HG03354 (cell line): ENCODE results near the gene GABRB2.
"Not testable (repeated sequence)": the region's sequence is repeated elsewhere in the genome, so short reads cannot be mapped to it uniquely, and the experiment has no call there.

Source experiments
- ATAC-seq: cut with Tn5 transposase; IDR thresholded peaks from one replicate; pipeline ENCODE4 v1.9.1; 2021; ENCODE audit warnings: mild to moderate bottlenecking; ENCODE audit not compliant: unreplicated experiment, poor library complexity, severe bottlenecking

GABRB2 gene

DNA sequence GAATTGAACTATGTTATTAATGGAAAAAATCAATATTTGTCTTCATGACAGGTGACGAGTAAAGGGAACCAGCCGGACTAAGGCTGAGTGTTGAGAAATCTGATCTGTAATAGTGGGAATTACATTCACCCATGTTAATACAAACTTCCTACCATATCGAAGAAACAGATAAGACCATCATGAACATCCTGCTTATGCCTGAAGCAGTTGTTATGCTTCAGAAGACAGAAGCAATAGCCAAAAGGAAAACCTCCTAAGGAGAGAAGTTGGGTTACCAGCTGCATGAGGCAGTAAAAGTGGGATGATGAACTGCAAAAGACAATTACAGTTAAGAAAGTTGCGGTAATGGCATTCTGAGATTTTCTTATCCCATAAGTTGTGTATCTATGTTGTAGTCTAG is 281.5 kb downstream of the GABRB2 start:
- no peak for ATAC-seq

DNA sequence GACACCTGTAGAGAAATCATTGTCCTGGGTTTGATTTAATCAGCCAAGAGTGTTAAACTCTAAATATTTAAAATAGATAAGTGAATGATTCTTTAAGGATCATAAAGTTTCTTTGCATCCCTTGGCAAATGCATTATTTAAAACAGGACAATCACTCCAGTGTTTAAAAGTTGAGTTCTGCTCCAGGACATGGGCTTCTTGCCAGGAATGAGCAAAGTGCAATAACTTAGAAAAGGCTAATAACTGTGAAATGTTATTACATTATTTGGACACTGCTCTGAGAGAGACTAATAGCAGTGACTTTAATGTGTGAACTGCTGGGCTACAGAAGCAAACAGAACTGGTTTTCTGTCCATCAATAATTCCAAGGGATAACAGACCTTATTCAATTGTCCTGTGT is 283.3 kb downstream of the GABRB2 start:
- no peak for ATAC-seq

DNA sequence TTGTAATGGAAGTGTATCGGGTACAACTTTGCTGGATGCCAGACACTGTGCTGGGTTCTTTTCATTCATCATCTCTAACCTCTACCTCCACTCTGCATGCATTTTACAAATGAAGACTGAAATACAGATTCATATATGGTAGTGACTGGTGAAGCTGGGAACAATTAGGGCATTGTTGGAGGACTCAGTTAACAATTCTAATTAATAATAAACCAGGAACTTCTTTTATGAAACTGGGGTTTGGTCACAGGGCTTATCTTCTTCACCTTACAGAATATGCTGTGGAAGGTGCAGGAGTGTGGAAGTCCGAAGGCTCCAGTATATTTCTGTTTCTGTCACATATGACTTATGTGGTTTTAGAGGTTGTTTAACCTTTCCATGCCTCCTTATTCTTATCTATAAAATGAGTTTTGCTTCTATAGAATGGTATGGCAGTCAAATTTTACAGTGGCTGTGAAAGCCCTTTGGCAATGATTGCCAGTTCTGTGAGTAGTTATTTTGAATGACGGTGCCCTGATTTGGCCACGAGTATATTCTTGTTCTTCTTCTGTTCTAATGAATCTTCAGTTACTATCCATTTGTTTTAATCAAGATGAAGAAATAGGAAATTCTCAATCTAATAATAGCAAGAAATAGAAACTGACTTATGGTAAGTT is 284.7 kb downstream of the GABRB2 start:
- peak; percentile 73 for ATAC-seq

DNA sequence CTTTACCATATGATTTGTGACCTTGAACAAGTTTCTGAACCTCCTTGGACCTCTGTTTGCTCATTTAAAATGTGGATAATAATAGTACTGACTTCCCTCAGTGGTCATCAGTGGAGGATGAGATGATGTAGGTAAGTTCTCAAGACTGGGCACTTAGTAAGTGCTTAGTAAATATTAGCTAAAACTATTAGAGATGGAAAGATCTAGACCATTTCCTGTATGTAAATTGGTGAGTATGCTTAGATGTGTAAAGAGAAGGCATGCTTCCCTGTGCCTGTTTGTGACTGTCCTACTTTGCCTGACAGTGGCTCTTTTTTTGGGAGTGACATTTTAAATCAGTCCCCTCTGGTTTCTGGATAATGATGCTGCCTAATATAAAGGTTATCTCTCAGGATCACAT is 288.1 kb downstream of the GABRB2 start:
- ATAC-seq = peak; percentile 45

DNA sequence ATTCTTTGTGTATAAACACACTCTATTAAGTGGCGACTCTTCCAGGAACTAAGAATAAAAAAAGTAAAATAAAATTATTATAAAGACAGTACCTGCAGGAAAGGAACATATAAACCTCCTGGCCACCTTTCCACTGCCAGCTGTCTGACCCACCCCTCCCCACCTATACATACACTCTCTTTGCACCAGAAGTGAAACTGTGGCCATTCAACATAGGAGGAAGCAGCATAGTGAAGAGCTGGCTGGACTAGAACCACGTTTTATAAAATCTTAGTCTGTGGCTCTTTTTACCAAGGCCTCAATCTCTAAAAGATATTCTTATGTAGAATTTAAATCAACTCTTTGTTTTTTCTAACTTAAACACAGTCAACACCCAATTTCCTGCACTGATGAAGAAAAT is 289.6 kb downstream of the GABRB2 start:
- ATAC-seq = peak; percentile 24

DNA sequence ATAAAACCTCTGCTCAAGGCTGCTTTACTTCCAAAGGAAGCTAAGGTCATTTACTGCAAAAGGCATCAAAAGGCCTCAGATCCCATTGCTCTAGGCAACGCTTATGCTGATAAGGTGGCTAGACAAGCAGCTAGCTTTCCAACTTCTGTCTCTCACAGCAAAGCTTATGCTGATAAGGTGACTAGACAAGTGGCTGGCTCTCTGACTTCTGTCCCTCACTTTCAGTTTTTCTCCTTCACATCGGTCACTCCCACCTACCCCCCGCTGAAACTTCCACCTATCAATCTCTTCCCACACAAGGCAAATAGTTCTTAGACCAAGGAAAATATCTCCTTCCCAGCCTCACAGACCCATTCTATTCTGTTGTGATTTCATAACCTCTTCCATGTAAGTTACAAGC is 293.6 kb downstream of the GABRB2 start:
- not testable (repeated sequence) for ATAC-seq

DNA sequence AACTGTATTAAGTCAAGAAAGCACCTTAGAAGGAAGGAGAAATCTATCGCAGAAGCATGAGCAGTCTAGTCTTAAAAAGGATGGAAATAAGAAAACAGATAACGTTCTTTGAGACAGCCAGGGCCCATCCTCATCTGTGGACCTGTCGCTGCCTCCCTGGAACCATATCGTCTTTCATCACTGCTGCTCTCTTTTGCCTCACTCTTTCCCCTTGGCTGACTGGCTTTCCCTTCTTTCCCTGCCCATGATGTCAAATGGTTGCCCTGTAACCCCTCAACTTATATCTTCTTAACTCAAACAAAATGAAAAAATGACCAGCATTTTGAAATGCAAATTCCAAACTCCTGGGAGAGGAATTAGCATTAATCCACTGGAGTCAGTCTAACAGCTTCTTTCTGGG is 299.8 kb downstream of the GABRB2 start:
- ATAC-seq = no peak

DNA sequence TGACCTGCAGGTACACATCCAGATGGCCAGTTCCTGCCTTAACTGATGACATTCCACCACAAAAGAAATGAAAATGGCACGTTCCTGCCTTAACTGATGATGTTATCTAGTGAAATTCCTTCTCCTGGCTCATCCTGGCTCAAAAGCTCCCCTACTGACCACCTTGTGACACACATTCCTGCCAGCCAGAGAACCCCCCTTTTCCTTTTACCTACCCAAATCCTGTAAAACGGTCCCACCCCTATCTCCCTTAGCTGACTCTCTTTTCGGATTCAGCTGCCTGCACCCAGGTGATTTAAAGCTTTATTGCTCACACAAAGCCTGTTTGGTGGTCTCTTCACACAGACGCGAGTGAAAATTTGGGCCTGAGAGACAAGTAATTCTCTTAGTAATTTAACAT is 300.7 kb downstream of the GABRB2 start:
- not testable (repeated sequence) for ATAC-seq
